GM19397 (cell line): ENCODE results near the gene ADPRH.
"Not testable (repeated sequence)": the region's sequence is repeated elsewhere in the genome, so short reads cannot be mapped to it uniquely, and the experiment has no call there.

Experiments used
- ATAC-seq: cut with Tn5 transposase; IDR thresholded peaks from one replicate; pipeline ENCODE4 v1.9.1; 2021; ENCODE audit warnings: mild to moderate bottlenecking, moderate library complexity; ENCODE audit not compliant: unreplicated experiment

Gene ADPRH

DNA sequence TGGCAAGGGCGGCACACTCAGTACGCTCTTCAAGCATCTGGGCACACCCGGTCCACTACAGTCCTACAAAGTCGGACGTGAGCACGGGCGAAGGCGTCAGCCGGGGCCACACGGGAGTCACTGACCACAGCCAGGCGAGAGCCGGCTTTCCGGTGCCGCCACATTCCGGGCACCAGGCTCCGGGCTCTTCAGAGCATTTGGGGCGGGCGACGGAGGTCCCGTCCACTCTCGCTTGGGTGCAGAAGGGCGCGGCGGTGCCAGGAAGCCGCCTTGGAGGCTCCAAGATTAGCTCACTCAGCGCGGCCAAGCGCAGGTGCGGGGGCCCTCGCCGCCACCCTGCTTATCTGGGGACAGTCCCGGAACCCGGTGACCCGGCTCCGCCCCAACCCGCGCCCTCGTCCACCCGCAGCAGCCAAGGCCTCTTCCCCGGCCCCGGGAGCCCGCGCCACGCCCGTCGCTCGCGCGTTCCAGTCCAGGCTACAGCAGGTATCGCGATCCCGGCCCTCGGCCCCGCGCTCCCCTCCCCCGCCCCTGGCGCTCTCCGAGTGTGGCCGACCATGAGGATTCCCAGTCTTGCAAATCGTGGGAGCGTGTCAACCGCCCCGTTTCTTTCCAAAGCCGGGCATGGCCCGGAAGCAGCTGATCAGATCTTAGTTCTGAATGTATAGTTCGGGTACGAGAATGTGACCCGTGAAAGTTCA lies at the start of gene ADPRH:
Gene ADPRH (plus strand): TSS at position 127 of the 701 bp plus-strand sequence. CDS start 2,678 bp downstream, outside the sequence.
- peak; percentile 72 for ATAC-seq

DNA sequence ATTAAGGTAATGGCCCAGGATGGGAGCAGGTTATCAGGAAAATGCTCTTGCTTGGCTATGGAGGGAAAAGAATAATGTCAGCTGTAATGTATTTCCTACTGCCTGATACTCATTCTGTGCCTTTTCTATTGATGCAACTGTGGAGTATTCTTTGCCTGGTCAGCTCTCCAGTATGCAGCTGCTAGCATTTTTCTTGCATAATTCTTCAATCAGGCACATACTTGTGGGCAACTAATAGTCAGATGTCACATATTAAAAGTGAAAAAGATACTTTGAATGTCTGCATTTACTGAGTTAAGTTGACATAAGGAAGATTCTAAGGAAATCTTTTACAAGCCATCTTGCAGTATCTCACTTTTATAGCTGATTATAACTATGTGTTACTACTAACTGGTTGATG lies 49.4 kb upstream of the ADPRH start:
- no peak for ATAC-seq

DNA sequence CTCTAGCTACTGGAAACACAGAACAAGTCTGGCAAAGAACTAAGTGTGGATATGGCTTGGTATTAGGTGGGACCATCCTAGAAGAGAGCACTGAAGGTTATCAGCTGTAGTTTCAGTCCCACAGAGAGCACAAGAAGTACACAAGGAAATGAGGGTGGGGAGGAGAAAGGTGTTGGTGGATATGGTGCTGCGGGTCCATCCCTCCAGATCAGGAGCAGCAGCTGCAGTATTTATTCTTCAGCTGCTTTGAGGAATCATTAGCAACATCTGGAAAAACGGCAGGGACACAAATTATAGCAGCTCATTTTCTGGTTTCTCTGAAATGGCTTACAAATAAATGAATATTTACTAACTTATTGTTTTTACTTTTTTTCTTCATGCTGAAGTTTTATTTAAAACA lies 48.8 kb upstream of the ADPRH start:
- ATAC-seq: no peak

DNA sequence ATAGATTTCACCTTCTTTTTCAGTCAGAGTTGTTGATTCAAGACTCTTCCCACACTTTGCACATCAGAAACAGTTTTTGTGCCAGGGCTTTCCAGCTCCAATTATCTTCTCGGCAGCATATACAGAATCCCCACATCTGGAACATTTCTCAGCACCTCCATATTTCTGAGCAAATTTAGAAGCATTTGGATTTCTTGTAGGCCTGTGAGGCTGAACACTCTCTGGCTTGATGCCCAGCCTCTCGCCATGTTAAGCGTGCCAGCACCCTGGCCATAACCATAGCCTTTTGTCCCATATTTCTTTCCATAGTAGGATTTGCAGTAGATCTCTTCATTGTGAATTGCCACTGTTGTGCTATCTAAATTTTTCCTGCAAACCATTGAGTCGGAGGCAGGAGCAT lies 48.1 kb upstream of the ADPRH start:
- no peak for ATAC-seq

DNA sequence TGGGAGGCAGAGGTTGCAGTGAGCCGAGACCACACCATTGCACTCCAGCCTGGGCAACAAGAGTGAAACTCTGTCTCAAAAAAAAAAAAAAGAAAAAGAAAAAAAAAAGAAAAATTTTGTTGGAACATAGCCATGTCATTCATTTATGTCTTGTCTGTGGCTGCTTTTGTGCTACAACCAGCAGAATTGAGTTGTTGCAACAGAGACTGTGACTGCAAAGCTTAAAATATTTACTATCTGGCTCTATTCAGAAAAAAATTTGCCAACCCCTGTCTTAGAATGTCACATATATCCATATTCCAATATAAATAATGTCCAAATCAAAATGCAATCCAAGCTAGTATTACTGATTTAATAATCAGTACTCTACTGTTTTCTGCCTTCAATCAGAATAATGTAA lies 45.0 kb upstream of the ADPRH start:
- ATAC-seq: no peak

DNA sequence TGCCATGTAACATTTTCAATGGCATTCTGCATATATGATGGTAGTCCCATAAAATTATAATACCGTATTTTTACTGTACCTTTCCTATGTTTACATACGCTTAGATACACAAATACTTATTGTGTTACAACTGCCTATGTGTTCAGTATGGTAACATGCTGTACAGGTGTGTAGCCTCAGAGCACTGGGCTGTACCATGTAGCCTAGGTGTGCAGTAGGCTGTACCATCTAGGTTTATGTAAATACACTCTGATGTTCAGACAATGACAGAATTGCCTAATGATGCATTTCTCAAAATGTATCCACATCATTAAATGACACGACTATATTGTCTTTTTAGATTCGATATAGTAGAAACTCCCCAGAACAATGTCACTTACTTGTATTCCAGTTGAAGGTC lies 42.5 kb upstream of the ADPRH start:
- ATAC-seq: no peak

DNA sequence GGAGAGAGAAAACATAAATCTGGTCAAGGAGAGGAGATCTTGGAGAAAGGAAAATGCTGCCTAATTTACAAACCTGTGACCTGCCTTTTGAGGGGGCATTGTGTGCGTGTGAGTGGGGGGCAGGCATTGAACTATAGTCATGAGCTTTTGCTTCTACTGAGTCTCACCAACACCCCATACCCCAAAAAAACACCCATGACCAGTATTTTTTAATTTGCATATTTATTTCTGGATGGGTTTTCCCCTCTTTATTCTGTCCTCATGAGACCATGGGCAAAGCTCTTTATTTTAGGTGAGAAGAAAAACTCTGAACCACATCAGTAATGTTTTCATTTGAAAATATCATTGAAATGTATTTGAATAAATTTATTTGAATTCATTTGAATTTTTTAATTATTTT lies 40.5 kb upstream of the ADPRH start:
- ATAC-seq: no peak

DNA sequence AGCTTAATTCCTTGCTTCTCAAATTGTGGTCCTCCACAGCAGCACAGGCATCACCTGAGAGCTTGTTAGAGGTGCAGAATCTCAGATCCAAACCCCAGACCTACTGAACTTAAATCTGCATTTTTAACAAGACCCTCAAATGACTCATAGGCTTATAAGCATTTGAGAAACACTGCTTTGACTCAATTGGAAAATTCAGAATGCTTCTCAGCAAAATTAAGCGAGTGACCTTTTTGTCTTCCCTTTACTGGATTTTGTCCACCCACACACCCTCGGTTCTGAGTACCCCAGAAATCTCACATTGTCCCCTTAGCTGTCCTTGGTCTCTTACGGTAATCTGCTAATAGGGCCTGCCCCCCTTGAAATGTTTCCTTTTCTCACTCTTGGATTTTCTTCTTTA lies 37.7 kb upstream of the ADPRH start:
- no peak for ATAC-seq

DNA sequence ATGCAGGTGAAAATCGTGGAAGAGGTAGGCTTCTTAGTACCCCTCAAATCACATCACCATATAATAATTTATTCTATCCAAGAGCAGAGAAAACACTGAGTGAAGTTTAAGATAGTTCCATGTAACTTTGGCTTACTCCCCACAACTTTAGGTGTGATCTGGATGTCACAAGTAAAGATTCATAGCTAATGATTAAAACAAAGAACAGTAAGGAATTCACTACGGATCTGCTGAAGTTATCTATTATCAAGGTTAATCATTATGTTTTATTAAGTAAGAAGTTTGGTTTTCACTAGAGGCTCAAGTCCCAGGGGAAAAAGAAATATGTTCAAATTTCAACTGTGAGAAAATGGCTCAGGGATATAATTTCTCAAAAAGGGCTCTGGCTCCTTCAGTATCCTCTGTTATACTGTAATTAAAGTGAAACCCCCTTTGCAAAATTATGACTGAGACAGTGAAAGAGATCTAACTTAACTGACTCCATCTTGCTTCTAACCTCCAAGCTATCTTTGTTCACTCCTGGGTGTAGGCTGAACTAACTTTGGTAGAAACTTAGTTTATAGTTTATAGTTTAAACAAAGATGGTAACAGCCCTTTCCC lies 37.0 kb upstream of the ADPRH start:
- ATAC-seq: no peak

DNA sequence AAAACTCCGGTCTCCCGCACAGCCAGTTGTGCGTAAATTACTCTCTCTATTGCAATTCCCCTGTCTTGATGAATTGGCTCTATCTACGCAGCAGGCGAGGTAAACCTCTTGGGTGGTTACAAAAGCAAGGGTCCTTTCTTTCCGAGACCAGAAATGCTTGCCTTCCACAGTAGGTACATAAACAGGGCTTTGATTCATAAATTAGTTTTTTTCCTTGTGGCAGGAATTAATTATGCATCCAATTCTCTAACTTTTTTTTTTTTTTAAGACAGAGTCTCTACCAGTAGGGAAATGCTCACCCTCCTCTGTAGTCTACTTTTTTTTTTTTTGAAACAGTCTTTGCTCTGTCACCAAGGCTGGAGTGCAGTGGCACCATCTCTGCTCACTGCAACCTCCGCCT lies 36.1 kb upstream of the ADPRH start:
- no peak for ATAC-seq

DNA sequence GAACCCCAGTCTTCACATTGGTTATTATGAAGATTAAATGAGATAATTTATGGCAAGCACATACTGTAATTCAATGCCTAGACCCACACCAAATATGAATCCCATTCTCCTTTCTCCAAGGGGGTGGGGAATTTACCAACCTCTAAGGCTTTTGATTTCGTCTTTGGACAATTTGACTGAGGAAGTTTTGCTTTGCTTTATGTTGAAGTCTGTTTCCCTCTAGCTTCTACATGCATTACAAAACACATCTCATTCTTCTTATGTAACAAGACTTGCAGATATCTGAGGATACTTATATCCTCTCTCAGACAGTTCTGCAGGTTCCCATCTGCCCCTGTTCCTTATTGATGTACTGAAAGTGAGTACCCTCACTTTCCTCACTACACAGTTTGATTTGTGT lies 32.1 kb upstream of the ADPRH start:
- ATAC-seq: no peak

DNA sequence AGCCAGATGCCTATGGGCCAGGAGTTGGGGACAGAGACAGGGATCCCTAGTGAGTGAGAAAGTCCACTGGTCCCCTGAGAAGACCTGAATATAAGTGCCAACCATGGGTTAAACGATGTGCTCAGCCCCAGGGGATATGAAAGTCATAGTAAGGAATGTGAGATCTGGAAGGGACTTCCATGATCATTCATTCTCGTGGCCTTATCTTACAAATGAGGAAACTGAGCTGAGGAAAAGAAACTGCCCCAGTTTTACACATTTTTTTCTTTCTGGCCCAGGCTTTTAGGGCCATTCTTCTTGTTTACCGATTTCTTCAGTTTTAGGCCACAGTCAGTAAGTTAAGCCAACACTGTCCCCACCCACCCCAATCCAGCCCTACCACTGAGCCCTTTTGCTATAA lies 31.0 kb upstream of the ADPRH start:
- ATAC-seq: no peak

DNA sequence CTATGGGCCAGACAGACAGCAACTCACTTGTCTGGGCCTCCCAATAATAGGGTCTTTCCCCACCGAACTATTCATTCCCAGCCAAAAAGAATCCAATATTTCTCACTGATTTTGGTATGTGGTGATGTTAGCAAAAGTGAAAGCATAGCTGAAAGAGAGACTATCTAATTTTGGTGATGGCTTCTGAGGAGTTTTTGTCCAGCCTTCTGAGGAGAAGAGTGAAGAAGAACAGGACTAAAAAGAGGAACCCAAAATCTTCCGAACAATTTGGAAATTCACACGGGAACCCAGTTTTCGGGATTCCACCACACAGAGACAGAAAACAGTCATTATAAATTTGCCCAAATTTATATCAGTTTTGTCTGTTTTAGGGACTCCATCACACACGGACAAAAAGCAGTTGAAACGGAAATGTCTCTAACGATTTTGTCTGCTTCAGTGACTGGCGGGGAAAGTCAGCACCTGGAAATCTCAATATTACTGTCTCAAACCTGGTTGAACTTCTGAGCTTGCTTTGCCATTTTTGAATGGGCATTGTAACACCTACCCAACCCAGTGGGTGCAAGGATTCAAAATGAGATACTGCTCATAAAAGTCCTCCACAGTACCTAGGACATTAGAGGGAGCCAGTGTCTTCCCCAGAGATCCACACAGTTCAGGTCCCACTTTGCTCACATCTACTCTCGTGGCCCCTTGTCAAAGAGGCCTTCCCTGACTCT lies 28.9 kb upstream of the ADPRH start:
- ATAC-seq: peak; percentile 40

DNA sequence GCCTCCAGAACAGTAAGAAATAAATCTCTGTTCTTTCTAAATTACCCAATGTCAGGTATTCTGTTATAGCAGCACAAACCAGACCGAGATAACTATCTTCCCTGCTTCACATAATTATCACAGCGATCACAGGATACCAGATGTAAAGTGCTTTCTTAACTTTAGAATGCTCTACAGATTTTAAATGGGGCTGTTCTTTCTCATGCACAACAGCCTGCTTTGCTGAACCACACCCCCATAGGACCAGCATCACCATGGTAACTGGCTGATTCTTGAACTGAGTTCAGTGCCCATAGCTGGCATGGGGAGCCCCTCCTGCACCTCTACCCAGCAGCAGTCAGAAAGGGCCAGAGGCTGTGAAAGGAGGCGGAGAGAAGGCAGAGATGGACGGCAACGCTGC lies 27.7 kb upstream of the ADPRH start:
- no peak for ATAC-seq

DNA sequence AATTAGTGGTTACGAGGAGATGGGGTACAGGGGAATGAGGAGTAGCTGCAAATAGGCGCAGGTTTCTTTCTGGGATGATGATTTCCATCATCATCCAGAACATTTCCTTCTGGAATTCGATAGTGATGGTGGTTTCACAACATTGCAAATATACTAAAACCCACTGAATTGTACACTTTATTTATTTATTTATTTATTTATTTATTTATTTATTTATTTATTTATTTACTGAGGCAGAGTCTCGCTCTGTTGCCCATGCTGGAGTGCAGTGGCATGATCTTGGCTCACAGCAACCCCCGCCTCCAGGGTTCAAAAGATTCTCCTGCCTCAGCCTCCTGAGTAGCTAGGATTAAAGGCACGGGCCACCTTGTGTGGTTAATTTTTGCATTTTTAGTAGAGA lies 26.4 kb upstream of the ADPRH start:
- ATAC-seq: not testable (repeated sequence)

DNA sequence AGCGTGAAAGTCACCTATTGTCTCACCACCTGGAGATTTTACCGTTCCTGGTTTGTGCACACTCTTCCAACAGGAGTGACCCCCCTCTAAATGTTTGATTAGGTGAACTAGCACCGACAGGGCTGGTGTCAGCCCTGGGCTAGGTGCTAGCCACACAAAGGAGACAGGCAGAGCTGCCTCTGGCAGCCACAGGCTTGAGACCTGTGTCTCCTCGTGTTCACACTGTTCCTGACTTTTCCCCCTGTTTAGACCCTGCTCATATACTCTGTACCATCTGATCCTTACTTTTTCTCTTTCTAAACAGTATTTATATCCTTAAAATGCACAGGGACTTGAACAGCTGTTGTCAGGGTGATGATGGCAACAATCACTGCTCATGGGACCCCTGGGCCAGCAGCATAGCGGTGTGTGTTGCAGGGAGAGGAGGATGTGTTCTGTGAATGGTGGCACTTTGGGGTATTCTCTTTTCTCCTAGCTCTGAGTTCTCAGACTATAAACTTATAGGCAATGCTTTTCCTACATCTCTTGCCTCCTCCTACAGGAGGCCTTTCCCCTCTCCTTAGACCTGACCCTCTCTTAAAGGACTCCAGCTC lies 25.4 kb upstream of the ADPRH start:
- ATAC-seq: no peak

DNA sequence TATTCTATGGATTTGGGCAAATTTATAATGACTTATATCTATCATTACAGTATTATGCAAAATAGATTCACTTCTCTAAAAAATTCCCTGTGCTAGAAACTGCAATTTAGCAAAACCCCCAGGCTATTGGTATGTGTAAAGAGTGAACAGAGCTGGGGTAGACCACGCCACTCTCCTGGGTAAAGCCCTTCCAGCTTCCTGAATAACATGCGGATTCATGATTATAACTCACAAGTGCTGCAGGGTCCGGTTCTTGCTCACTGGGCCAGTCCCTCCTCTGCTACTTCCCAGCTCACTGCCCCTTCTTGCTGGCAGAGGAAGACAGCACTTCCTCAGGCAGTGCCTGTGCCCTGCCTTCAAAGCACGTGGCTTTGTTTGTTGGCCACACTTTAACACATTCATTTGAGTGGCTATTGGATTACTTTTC lies 24.0 kb upstream of the ADPRH start:
- no peak for ATAC-seq

DNA sequence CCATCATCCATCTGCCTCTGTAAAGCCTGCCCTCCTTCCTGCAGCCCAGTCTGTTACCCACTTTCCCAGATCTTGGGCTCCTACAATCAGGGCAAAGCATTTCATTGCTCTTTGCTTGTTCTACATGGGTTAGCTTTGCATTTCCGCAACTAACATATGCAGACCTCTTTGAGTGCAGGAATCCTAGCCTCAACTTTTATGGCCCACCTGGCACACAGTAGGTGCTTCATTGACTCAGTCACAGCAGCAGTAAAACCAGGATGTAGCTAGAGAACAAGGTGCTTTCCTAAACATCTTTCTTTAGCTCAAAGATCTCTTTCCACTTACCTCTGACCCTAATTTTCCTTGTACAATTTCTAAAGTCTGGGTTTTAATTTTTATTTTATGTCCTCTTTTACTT lies 23.4 kb upstream of the ADPRH start:
- ATAC-seq: no peak

DNA sequence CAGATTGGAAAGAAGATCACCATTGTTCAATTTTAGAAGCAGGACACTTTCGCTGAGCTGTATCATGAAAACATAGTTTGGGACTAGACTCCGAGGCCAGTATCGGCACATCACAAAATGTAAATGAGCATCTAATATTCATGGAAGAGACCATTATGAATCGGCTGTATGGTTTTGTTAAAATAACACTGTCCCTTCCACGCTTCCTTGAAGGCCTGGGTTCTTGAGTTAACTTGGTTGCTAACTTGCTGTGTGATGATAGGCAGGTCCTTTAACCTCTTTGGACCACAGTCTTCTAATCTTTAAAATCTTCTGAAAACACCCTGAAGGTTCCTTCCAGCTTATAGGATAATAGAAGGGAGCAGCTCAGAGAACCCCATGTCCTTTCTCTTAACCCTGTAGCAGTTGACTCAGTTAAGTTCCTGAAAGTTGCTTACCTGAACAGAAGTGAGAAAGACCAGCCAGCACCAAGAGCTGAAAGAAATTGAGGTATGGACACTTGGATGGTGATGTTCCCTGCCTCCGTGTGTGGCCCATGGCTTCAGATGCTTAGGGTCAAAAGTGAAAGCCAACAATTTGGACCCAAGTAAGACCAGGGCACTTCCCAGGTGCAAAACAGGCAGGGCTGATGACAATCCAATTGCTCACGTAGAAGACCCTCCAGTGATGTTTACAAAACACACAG lies 22.0 kb upstream of the ADPRH start:
- no peak for ATAC-seq

DNA sequence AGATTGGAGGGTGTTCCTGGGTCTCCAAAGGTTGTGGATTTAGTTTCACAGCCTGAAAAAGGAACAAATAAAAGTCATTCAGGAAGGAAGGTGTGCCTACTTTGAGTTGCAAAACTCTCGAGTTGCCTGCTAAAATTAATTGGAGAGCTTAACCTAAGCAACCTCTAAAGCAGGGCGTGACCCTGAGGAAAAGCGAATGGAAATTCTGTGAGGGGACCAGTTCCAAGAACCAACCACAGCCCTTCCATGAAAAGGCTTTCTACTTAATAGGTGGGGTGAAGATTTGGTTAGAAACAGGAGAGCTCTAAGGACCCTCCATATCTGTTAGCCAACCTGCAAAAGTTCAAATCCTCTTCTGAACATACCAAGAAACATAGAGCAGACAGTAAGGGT lies 21.4 kb upstream of the ADPRH start:
- no peak for ATAC-seq

DNA sequence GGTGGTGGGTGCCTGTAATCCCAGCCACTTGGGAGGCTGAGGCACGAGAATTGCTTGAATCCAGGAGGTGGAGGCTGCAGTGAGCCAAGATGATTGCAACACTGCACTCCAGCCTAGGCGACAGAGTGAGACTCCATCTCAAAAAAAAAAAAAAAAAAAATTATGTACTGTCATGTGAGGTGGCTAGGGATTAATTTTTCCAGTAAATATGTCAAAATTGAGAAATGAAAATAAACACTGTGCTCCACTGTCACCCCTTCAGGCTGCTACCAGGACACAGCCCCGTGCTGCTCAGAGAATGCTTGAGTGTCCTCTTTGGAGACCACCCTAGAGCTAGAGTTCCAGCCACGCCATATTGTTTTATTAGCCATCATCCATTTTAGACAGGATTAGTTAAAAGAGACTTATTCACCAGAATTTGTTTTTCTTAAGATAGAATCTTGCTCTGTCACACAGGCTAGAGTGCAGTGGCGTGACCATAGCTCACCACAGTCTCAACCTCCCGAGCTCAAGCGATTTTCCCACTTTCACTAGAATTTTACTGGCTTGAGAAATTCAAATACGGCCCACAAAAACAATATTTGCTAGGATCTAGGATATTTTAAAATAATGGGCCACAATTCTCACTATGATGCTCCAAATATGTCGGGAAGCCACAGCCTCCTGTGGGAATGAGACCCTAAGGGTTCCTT lies 20.5 kb upstream of the ADPRH start:
- no peak for ATAC-seq
